H54 (cell line): ENCODE measurements around the gene GIN1.
A peak's percentile ranks its signal among the peaks of the same experiment; 100 is the strongest.
"Not testable (repeated sequence)": the region's sequence is repeated elsewhere in the genome, so short reads cannot be mapped to it uniquely, and the experiment has no call there.

Experiments
- DNase-seq: peaks from one replicate; pipeline ENCODE4 v3.0.0; 2011; ENCODE audit warnings: low spot score, mixed read lengths; ENCODE audit not compliant: insufficient read length
- FAIRE-seq: peaks from 3 replicates; lab custom pipeline; 2011; peaks lifted over from hg19 to GRCh38; lab: Jason Lieb, UNC
- POLR2A ChIP-seq: IDR thresholded peaks from 2 replicates; pipeline ENCODE4 v1.6.1; 2011; ENCODE audit warnings: low read depth, mild to moderate bottlenecking, low read length

Gene GIN1, protein sequence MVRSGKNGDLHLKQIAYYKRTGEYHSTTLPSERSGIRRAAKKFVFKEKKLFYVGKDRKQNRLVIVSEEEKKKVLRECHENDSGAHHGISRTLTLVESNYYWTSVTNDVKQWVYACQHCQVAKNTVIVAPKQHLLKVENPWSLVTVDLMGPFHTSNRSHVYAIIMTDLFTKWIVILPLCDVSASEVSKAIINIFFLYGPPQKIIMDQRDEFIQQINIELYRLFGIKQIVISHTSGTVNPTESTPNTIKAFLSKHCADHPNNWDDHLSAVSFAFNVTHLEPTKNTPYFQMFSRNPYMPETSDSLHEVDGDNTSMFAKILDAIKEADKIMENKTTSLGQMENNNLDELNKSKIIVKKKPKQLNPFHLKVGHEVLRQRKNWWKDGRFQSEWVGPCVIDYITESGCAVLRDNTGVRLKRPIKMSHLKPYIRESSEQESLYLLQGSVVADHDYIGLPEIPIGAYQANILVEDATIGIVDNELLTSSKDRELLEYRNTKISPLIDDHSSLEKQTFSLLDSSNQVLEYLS

DNA sequence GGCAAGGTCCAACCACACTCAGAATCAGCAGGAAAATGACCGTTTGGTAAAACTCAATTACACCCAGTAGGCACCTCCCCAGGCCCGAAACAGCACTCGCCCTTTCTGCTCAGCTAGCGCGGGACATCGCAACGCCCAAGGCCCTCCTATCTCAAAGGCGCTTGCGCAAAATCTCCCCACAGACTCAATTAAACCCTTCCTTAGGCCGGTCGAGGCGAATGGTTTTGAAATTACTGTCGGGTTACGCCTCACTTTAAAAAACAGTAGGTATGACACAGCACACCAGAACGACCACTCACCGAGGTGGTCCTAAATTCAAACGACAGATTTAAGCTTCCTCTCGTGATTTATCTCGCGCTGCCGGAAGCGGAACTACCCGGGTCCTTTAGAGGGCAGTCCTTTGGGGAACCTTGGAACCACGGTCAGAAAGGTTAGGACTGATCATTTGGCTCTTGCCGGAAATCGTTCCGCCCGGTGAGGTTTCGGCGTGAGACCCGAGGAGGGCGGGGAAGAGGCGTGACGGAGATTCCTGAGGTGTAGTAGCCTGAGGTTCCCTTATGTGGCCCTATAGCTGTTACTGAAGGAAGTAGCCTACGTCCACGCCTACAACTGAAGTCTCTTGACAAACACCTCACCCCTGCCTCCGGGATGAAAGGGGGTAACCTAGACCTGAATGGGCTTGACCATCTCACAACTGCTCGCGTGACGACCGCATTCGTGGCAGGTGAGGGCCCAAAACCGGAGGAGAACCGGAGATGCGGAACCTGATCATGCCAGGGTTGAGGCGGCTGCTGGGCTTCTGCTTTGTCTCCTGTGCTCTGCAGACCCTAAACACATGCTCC, at the start of gene GIN1, which contains the start of gene PPIP5K2:
Gene GIN1 (minus strand): TSS at position 374 of the 842 bp plus-strand sequence. CDS start 11,431 bp downstream, outside the sequence.
Gene PPIP5K2 (plus strand): TSS at position 537 of the 842 bp plus-strand sequence. CDS start 9,289 bp downstream, outside the sequence.
- FAIRE-seq (peak; percentile 100), DNase-seq (peak; percentile 57)
- TF ChIP-seq POLR2A: peak; percentile 39

DNA sequence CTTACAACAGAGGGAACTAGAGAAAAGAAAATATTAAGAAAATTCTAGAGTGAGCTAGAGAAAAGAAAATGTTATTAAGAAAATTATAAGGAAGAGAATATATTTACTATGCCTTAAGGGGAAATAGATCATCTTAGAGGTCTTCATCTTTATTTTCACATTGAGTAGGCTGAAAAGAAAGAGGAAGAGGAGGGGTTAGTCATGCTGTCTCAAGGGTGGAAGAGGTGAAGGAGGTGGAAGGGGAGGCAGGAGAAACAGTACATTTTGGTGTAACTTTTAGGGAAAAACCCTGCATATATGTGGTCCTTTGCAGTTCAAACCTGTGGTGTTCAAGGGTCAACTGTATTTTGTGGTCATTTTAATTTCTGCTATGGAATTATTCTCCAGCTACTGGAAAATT, 46.8 kb upstream of the GIN1 start:
- TF ChIP-seq POLR2A: no peak
- no peak for FAIRE-seq
- no peak for DNase-seq

DNA sequence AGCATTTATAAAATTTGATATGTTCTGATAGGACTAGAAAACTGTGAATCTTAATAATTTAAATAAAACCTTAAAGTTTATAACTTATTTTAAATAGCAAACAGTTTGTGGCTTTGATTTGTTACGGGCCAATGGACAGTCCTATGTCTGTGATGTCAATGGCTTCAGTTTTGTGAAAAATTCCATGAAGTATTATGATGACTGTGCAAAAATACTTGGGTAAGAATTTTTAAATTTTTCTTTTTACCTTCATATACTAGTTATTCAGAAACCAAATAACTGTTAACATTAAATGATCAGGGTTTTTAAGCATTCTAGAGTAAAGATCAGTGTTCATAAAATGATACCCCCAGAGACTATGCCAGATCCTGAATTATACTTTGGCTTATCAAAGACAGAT, 31.2 kb upstream of the GIN1 start:
- no peak for TF ChIP-seq POLR2A
- no peak for FAIRE-seq
- DNase-seq: no peak

DNA sequence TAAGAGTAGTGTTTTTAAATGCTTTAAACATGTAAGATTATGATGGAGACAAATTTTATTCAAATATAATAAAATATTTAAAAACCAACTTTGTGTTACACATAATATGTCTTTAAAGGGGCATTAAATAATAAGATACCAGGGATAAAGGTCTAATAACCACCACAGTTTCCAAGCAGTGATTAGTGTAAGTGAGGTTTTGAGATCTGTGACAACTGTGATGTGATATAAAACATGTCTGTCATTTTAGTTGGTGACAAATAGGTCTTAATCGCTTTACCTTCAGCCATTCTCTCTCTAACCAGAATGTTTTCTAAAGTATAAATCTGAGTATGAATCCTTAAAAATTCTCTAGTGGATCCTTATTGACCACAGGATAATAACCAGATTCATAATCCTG, 28.3 kb upstream of the GIN1 start:
- no peak for FAIRE-seq
- no peak for TF ChIP-seq POLR2A
- no peak for DNase-seq

DNA sequence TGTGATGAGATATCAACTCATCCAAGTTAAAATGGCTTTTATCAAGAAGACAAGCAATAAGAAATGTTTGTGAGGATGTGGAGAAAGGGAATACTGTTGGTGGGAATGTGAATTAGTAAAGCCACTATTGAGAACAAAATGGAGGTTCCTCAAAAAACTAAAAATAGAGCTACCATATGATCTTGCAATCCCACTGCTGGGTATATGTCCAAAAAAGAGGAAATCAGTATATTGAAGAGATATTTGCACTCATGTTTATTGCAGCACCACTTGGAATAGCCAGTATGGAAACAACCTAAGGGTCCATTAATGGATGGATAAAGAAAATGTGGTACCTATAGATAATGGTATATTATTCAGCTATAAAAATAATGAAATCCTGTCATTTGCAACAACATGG, 25.3 kb upstream of the GIN1 start:
- no peak for DNase-seq
- no peak for FAIRE-seq
- TF ChIP-seq POLR2A: no peak

DNA sequence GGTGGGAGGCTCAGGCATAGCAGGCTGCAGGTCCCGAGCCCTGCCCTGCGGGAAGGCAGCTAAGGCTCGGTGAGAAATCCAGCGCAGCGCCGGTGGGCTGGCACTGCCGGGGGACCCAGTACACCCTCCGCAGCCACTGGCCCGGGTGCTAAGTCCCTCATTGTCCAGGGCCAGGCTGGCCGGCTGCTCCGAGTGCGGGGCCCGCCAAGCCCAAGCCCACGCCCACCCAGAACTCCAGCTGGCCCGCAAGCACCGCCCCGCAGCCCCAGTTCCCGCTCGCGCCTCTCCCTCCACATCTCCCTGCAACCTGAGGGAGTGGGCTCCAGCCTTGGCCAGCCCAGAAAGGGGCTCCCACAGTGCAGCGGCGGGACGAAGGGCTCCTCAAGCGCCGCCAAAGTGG, 22.2 kb upstream of the GIN1 start:
- not testable (repeated sequence) for DNase-seq, FAIRE-seq

DNA sequence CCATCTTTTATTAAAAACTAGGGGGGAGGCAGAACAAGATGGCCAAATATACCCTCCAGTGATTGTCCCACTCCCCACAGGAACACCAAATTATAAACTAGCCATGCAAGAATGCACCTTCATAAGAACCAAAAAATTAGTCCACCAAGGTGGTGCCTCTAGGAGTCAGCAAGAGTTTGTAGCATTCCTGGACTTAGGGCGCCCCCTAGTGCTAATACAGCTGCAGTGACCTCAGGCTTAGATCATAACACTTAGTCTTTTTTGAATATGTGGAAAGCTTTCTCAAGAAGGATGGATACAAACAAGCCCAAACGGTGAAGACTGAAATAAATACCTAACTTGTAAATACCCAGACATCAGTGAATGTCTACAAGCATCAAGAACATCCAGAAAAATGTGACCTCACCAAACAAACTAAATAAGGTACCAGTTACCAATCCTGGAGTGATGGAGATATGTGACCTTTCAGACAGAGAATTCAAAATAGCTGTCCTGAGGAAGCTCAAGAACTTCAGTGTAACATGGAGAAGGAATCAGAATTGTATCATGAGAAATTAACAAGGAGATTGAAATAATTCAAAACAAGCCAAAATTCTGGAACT, 19.4 kb upstream of the GIN1 start:
- no peak for TF ChIP-seq POLR2A
- FAIRE-seq: peak; percentile 97
- DNase-seq: peak; percentile 46

DNA sequence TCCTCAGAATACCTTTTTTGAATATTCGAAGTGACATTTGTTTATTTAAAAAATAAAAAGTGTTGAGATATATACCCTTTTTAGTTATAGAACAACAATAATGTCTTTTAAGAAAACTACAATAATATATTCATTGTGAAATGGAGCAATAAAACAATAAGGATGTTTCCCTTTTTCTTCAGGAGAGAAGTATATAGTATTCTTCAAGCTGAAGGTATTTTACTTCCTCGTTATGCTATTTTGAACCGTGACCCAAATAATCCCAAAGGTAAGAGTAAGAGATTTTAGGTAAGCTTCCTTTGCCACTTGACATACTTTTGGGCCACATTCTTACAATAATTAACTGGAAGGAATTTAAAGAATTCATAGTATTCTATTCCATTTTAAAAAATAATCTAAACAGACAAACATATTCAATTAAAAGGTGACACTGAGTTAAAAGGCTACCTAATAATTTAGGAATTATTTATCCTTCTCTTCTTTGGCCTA, 18.3 kb upstream of the GIN1 start:
- no peak for TF ChIP-seq POLR2A
- DNase-seq (no peak), FAIRE-seq (no peak)

DNA sequence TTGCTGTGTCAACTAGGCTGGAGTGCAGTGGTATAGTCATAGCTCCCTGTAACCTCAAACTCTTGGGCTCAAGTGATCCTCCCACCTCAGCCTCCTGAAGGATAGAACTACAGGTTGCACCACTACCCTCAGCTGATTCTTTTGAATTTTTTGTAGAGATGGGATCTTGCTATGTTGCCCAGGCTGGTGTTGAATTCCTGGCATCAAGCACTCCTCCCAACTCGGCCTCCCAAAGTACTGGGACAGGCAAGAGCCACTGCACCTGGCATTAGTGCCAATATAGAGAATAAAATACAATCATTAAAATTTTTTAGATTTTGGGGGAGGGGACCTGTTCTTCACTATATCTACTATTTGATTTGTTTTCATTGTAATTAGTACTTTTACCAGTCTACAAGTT, 15.5 kb upstream of the GIN1 start:
- DNase-seq (no peak), FAIRE-seq (no peak)
- TF ChIP-seq POLR2A: no peak

DNA sequence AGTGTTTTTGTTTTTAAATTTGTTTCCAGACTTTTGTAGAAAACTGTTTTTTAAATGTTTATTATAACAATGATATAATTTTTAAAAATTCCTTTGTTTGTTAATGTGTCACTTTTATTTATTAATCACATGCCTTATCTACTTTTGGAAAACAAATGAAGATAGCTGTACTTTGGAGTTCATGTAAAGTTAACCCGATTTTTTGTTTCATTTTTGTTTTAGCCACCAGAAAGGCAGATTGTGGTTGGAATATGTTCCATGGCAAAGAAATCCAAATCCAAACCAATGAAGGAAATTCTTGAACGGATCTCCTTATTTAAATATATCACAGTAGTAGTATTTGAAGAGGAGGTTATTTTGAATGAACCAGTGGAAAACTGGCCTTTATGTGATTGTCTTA, 13.3 kb upstream of the GIN1 start:
- FAIRE-seq: no peak
- TF ChIP-seq POLR2A: no peak
- no peak for DNase-seq

DNA sequence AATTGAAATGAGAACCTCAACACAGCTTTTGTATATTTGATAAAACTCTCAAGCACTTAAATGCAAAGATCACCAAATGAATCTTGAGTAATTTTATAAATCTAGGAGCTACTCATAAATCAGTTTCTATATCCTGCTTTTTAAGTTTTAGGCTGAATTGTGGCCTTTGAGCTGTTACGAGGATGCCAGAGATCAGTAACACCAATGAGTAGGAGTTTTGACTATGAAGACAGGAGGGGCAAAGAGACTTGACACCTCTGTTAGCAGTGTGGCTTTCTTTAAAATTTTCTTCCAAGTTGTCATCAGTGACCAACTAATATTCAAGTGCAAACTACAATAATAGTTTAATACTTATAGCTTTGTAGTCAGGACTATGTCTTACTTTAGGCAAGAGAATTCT, 12.7 kb upstream of the GIN1 start:
- DNase-seq (no peak), FAIRE-seq (no peak)
- no peak for TF ChIP-seq POLR2A

DNA sequence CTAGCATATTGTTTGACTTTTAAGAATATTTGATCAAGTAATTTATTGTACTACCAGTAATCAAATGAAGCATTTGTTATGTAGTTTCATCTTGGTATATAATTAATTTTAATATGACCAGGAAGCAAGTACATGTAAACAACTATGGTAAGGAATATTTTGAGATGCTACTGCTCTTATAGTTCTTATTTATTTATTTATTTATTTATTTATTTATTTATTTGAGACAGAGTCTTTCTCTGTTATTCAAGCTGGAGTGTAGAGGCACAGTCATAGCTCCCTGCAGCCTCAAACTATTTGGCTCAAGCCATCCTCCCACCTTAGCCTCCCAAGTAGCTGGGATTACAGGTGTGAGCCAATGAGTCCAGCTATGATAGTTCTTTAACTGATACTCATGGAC, 8.3 kb upstream of the GIN1 start:
- FAIRE-seq (no peak), DNase-seq (no peak)
- TF ChIP-seq POLR2A: no peak

DNA sequence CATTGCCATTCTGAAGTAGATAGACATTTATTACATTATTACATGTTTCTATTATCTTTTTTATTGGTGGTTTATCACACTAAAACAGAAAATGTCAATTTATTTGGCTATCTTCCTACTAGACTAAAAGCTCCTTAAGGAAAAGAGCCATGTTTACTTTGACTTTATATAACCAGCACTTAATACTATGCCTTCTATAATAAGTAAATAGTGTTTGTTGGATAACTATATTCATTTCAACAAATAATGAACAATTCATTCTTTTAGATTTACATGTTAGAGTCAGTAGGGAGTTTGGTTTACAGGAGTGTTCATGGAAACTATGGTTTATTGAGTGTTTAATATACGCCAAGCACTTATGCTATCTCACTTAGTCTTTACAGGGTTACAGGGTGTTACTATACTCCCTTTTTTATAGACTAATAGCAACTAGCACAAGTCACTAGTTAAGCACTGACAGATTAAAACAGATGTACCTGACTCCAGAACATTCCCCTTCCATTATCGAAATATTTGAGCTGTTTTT, 7.4 kb upstream of the GIN1 start:
- FAIRE-seq (peak; percentile 45), DNase-seq (no peak)
- no peak for TF ChIP-seq POLR2A
